Adrenal gland (tissue), 12 donors: ENCODE measurements around the gene C8G. TPM values are rescaled to one million over a fixed set of nuclear protein-coding genes. Genes with fewer than 3 reads are reported as not detected.

ENCODE experiments used
- DNase-seq, 7 donors: peaks; one replicate each; pipeline ENCODE4 v3.0.0-alpha.2; 2019 to 2020
- H3K27ac ChIP-seq, 5 donors: fragments of 200-600 bp; sonication (generic) in 4 of 5; 1 replicate in 3 of 5; 2 replicates in 2 of 5; pipeline versions ENCODE4 v1.5.1 to v1.8.0; 2016 to 2020; ENCODE audit warnings: mild to moderate bottlenecking in 1 of 5
- H3K27me3 ChIP-seq: fragments of 200-600 bp; 2 replicates; pipeline ENCODE4 v1.8.0; 2021
- H3K36me3 ChIP-seq, 2 donors: fragments of 200-600 bp; replicated peaks in 1 of 2; 1 replicate in 1 of 2; 2 replicates in 1 of 2; pipeline versions ENCODE4 v1.5.1 to v1.8.0; 2018 to 2022
- H3K4me1 ChIP-seq, 2 donors: fragments of 200-600 bp; replicated peaks in 1 of 2; 1 replicate in 1 of 2; 2 replicates in 1 of 2; pipeline versions ENCODE4 v1.5.1 to v1.8.0; 2018 to 2021
- H3K4me3 ChIP-seq, 4 donors: fragments of 200-600 bp; sonication (generic) in 3 of 4; one replicate each; pipeline ENCODE4 v1.5.1; 2016 to 2018
- H3K9me3 ChIP-seq, 3 donors: fragments of 200-600 bp; sonication (generic) in 1 of 3; replicated peaks in 1 of 3; 1 replicate in 2 of 3; 2 replicates in 1 of 3; pipeline versions ENCODE4 v1.5.1 to v1.8.0; 2016 to 2021
- CTCF ChIP-seq, 6 experiments: fragments of 450-650 bp in 4 of 6; fragments of 200-600 bp in 2 of 6; sonication (generic) in 1 of 6; IDR thresholded peaks; 1 replicate in 5 of 6; 2 replicates in 1 of 6; pipeline versions ENCODE4 v1.5.1 to v1.8.0; 2016 to 2021; ENCODE audit warnings: antibody characterized with exemption in 6 of 6, mild to moderate bottlenecking in 2 of 6, moderate library complexity in 1 of 6
- POLR2A ChIP-seq, 2 donors: fragments of 450-650 bp; IDR thresholded peaks; one replicate each; pipeline ENCODE4 v1.6.1; 2017; ENCODE audit warnings: antibody characterized with exemption in 2 of 2, mild to moderate bottlenecking in 2 of 2, moderate library complexity in 1 of 2
- WGBS, 4 donors: extraction: QIAGEN DNeasy Blood & Tissue Kit in 2 of 4; methylation state at CpG; one replicate each; pipeline versions ENCODE4 v1.1.5 to v1.1.7; 2013 to 2017; 5-methylcytosine and 5-hydroxymethylcytosine counted together
- intact Hi-C, 2 donors: fragments of 100-400 bp; cut with DNase I; formaldehyde crosslinking; loops; one replicate each; pipeline versions ENCODE4 v1.14.1 to v1.15.0; 2022 to 2023
- polyA plus RNA-seq, 3 donors: library from polyadenylated mRNA; stranded (reverse); fragments of 200-250 nt in 2 of 3; fragments of 350-450 nt in 1 of 3; fragmentation: Illumina TruSeq in 1 of 3; extraction: RNeasy Lipid Tissue Mini Kit (QIAGEN cat#74804) in 1 of 3; gene quantifications; one replicate each; pipeline ENCODE4 v1.2.3, GENCODE V29; 2013 to 2014
- total RNA-seq, 9 donors: library from RNA; depleted of rRNA in 4 of 9; stranded (reverse); fragments of >200 nt in 4 of 9; fragments of 120-200 nt in 1 of 9; fragmentation: NEBNext Ultra II Directional in 1 of 9; extraction: Animal tissue kit (Norgen Biotek cat#: 25700) in 1 of 9; gene quantifications; one replicate each; pipeline versions ENCODE4 v1.1.0 to v1.2.4, GENCODE V29; 2013 to 2023
- donor health status: healthy with polysubstance abuse.
- donor health status: Bipolar disorder and iron deficiency.
- donor health status: DM: yes; HTN: yes; CAD: no.
- donor health status: DM: no; HTN: no; CAD: no.
- donor health status: DM: no; HTN: no; CAD: no.
- donor health status: DM: yes; HTN: yes; CAD: no.

Gene C8G
- total and polyA plus RNA-seq, 12 donors = 0.68 to 5.5 (median 2.2) TPM; not detected in 6

GRCh38 chr9:136910901-136911245, 34.2 kb upstream of the C8G start:
- Histone ChIP-seq H3K27ac (no peak overlapping the region), H3K36me3 (peaks cover 0 to 34% of the 10 kb centered on the region in 2 donors), H3K9me3 (no peaks in the 10 kb centered on the region), H3K4me3 (no peak overlapping the region), H3K4me1 (no peaks in the 10 kb centered on the region), H3K27me3 (no peaks in the 10 kb centered on the region)
- intact Hi-C loops = no loop called here
- TF ChIP-seq POLR2A (IDR thresholded peaks at IDR 0.05) = no peak
- TF ChIP-seq CTCF (IDR thresholded peaks at IDR 0.05) = no peak
- no peak for DNase-seq
- WGBS, 4 donors = 86 to 94% (median 91%) methylated on average over 9 to 12 of the region's 12 CpGs

- H3K27ac ChIP-seq = no peak overlapping the region
- H3K9me3 ChIP-seq = no peaks in the 10 kb centered on the region
- WGBS, 4 donors = 90 to 92% (median 92%) methylated on average over 8 to 17 of the region's 17 CpGs
- H3K4me3 ChIP-seq = no peak overlapping the region
- TF ChIP-seq CTCF (IDR thresholded peaks at IDR 0.05) (no peak), POLR2A (IDR thresholded peaks at IDR 0.05) (no peak)
- peaks cover 0 to 41% of the 10 kb centered on the region in 2 donors for H3K36me3 ChIP-seq
- intact Hi-C loops = no loop called here
- no peaks in the 10 kb centered on the region for H3K4me1 ChIP-seq
- no peak for DNase-seq
- H3K27me3 ChIP-seq = no peaks in the 10 kb centered on the region
These were observed 31.2 kb upstream of the C8G start for GRCh38 chr9:136913701-136914438.

GRCh38 chr9:136915632-136916329, 29.3 kb upstream of the C8G start:
- intact Hi-C loops = no loop called here
- H3K9me3 ChIP-seq = no peaks in the 10 kb centered on the region
- no peaks in the 10 kb centered on the region for H3K27me3 ChIP-seq
- TF ChIP-seq CTCF (IDR thresholded peaks at IDR 0.05) = no peak
- no peak for TF ChIP-seq POLR2A (IDR thresholded peaks at IDR 0.05)
- DNase-seq = no peak
- no peak overlapping the region for H3K4me3 ChIP-seq
- peaks cover 0 to 33% of the 10 kb centered on the region in 2 donors for H3K36me3 ChIP-seq
- no peaks in the 10 kb centered on the region for H3K4me1 ChIP-seq
- no peak overlapping the region for H3K27ac ChIP-seq
- 90 to 93% (median 90%) methylated on average over 20 to 21 of the region's 21 CpGs for WGBS, 4 donors

- H3K4me1 ChIP-seq = peaks cover 0 to 2% of the 10 kb centered on the region in 2 donors
- no peak overlapping the region for H3K4me3 ChIP-seq
- 92 to 94% (median 93%) methylated on average over 23 to 32 of the region's 32 CpGs for WGBS, 4 donors
- TF ChIP-seq CTCF (IDR thresholded peaks at IDR 0.05) (no peak), POLR2A (IDR thresholded peaks at IDR 0.05) (no peak)
- H3K9me3 ChIP-seq = no peaks in the 10 kb centered on the region
- no peaks in the 10 kb centered on the region for H3K27me3 ChIP-seq
- H3K27ac ChIP-seq = no peak overlapping the region
- intact Hi-C loops = no loop called here
- H3K36me3 ChIP-seq = peaks cover 0 to 37% of the 10 kb centered on the region in 2 donors
- no peak for DNase-seq
These were observed 28.5 kb upstream of the C8G start for GRCh38 chr9:136916330-136917184.
